Esophagus (tissue), 2 donors: ENCODE measurements around the gene YWHAH. TPM values are rescaled to one million over a fixed set of nuclear protein-coding genes. Genes with fewer than 3 reads are reported as not detected.
A peak's percentile ranks its signal among the peaks of the same experiment; 100 is the strongest.

Source experiments
- H3K27ac ChIP-seq, 2 donors: one replicate each; pipeline ENCODE4 v1.5.1; 2013; ENCODE audit warnings: low read depth in 2 of 2, mild to moderate bottlenecking in 2 of 2, inconsistent platforms in 1 of 2, low read length in 1 of 2, moderate library complexity in 1 of 2
- H3K27me3 ChIP-seq, 2 donors: one replicate each; pipeline ENCODE4 v1.6.1; 2013; ENCODE audit warnings: low read length in 2 of 2, control low read depth in 1 of 2, mild to moderate bottlenecking in 1 of 2; ENCODE audit not compliant: insufficient read depth in 2 of 2, control insufficient read depth in 1 of 2
- H3K36me3 ChIP-seq, 2 donors: one replicate each; pipeline ENCODE4 v1.6.1; 2013; ENCODE audit warnings: low read length in 1 of 2; ENCODE audit not compliant: control insufficient read depth in 2 of 2, insufficient read depth in 2 of 2
- H3K4me1 ChIP-seq, 2 donors: one replicate each; pipeline ENCODE4 v1.6.1; 2013; ENCODE audit warnings: low read length in 1 of 2; ENCODE audit not compliant: control insufficient read depth in 2 of 2, insufficient read depth in 2 of 2
- H3K4me3 ChIP-seq, 2 donors: one replicate each; pipeline ENCODE4 v1.5.1; 2013; ENCODE audit warnings: low read length in 2 of 2, mild to moderate bottlenecking in 2 of 2, low read depth in 1 of 2, moderate library complexity in 1 of 2
- H3K9me3 ChIP-seq, 2 donors: one replicate each; pipeline ENCODE4 v1.6.1; 2013; ENCODE audit warnings: mild to moderate bottlenecking in 2 of 2, low read depth in 1 of 2, low read length in 1 of 2, moderate library complexity in 1 of 2; ENCODE audit not compliant: control insufficient read depth in 2 of 2, insufficient read depth in 1 of 2
- WGBS, 2 donors: extraction: QIAGEN DNeasy Blood & Tissue Kit; methylation state at CpG; one replicate each; pipeline ENCODE4 v1.1.7; 2013; 5-methylcytosine and 5-hydroxymethylcytosine counted together
- polyA plus RNA-seq, 2 donors: library from polyadenylated mRNA; stranded (reverse); fragments of 200-250 nt; gene quantifications; one replicate each; pipeline ENCODE4 v1.2.3, GENCODE V29; 2013
- donor health status: healthy with polysubstance abuse.
- donor health status: Bipolar disorder and iron deficiency.

YWHAH gene
- polyA plus RNA-seq, 2 donors: 47.7 to 53.4 TPM

GRCh38 chr22:31954535-31955523, 10.5 kb downstream of the YWHAH start:
- no peaks in the 10 kb centered on the region for H3K9me3 ChIP-seq
- H3K27me3 ChIP-seq: no peaks in the 10 kb centered on the region
- 73% methylated on average over 11 of the region's 11 CpGs for WGBS, 2 donors
- no peak overlapping the region for H3K4me3 ChIP-seq
- peaks cover 4% of the 10 kb centered on the region in 2 donors for H3K4me1 ChIP-seq
- H3K27ac ChIP-seq: peak overlapping the region in 1 of 2 donors; percentile 39
- peaks cover 5 to 6% of the 10 kb centered on the region in 2 donors for H3K36me3 ChIP-seq

DNA sequence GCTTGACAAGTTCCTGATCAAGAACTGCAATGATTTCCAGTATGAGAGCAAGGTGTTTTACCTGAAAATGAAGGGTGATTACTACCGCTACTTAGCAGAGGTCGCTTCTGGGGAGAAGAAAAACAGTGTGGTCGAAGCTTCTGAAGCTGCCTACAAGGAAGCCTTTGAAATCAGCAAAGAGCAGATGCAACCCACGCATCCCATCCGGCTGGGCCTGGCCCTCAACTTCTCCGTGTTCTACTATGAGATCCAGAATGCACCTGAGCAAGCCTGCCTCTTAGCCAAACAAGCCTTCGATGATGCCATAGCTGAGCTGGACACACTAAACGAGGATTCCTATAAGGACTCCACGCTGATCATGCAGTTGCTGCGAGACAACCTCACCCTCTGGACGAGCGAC, 12.0 kb downstream of the YWHAH start:
- Histone ChIP-seq H3K27ac (no peak overlapping the region), H3K36me3 (peaks cover 5 to 6% of the 10 kb centered on the region in 2 donors), H3K9me3 (no peaks in the 10 kb centered on the region), H3K27me3 (no peaks in the 10 kb centered on the region), H3K4me1 (peaks cover 4% of the 10 kb centered on the region in 2 donors), H3K4me3 (no peak overlapping the region)
- WGBS, 2 donors: 93 to 94% methylated on average over 12 of the region's 12 CpGs

GRCh38 chr22:31957970-31958594, 13.7 kb downstream of the YWHAH start:
- 88 to 89% methylated on average over 9 of the region's 9 CpGs for WGBS, 2 donors
- no peak overlapping the region for H3K4me3 ChIP-seq
- H3K4me1 ChIP-seq: no peaks in the 10 kb centered on the region
- no peak overlapping the region for H3K27ac ChIP-seq
- H3K36me3 ChIP-seq: peaks cover 5 to 6% of the 10 kb centered on the region in 2 donors
- no peaks in the 10 kb centered on the region for H3K9me3 ChIP-seq
- H3K27me3 ChIP-seq: no peaks in the 10 kb centered on the region

DNA sequence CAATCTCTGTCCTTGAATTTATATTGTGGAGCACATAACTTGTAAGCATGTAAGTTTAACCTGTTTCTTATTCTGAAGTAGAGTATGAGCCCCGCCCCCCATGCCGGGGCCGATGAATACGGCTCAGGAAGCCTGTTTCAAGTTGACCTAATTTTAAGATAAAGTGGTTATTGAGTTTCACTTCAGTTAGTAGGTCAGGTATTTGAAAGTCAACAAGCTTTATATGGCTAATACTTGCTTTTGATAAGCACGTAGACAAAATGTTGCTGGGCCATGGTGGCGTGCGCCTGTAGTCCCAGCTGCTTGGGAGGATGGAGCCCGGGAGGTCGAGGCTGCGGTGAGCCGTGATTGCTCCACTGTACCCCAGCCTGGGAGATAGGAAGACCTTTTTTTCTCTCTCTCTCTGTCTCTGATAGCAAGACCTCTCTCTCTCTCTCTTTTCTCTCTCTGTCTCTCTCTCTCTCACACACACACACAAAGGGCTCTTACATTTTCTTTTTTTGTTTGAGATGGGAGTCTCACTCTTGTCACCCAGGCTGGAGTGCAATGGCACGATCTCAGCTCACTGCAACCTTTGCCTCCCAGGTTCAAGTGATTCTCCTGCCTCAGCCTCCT, 14.4 kb downstream of the YWHAH start:
- Histone ChIP-seq H3K4me1 (no peaks in the 10 kb centered on the region), H3K4me3 (no peak overlapping the region), H3K9me3 (no peaks in the 10 kb centered on the region), H3K27ac (no peak overlapping the region), H3K27me3 (no peaks in the 10 kb centered on the region), H3K36me3 (peaks cover 5 to 6% of the 10 kb centered on the region in 2 donors)
- WGBS, 2 donors: 85 to 92% methylated on average over 12 of the region's 12 CpGs

DNA sequence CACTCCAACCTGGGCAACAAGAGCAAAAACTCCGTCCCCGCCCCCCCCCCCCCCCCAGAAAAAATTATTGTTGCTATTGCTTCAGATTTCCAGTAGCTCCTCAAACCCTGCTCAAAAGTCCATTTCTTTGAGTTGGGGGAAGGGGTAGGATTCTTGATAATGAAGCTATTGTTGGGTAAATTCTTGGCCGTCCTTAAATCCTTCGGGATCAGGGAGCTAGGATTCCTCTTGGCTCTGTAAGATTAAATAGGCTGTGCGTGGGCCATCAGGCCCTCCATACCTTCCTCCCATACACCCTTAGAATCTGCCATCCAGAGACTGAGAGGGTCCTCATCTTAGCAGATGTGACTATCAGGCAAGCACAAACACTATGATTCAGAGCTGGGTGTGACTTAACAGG, 16.4 kb downstream of the YWHAH start:
- H3K27ac ChIP-seq: no peak overlapping the region
- H3K36me3 ChIP-seq: peaks cover 5 to 6% of the 10 kb centered on the region in 2 donors
- H3K4me3 ChIP-seq: no peak overlapping the region
- no peaks in the 10 kb centered on the region for H3K9me3 ChIP-seq
- WGBS, 2 donors: 55 to 66% methylated on average over 5 of the region's 5 CpGs
- no peaks in the 10 kb centered on the region for H3K27me3 ChIP-seq
- no peaks in the 10 kb centered on the region for H3K4me1 ChIP-seq

DNA sequence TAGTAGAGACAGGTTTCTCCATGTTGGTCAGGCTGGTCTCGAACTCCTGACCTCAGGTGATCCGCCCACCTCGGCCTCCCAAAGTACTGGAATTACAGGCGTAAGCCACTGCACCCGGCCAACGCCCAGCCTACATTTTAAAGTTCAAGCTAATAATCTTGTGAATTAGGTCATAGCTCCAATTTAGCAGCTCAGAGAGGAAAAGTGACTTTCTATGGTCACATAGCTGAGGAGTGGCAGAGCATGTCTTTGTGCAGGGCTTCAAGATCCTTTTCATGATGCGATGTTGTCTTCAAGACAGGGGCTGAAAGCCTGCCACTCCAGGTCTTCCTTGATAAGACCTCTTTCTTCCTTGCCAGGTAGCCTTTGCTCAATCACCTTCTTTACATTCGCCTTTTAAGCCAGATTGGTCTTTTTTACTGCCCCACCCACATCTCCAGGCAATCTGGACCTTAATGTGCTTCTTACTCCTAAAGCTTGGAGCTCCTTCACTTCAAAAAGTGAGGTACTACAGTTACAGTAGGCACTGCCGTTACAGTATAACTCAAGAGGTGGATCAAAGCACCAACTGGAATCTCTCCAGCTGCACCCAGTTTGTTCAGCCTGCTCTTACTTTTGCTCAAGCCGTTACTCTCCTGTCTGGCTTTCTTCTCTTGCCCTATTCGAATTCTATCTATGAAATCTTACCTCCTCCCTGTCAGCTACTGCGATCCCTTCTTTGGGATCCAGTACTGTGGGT, 18.2 kb downstream of the YWHAH start:
- no peaks in the 10 kb centered on the region for H3K36me3 ChIP-seq
- no peak overlapping the region for H3K27ac ChIP-seq
- no peaks in the 10 kb centered on the region for H3K27me3 ChIP-seq
- no peaks in the 10 kb centered on the region for H3K9me3 ChIP-seq
- 61 to 65% methylated on average over 12 of the region's 12 CpGs for WGBS, 2 donors
- no peaks in the 10 kb centered on the region for H3K4me1 ChIP-seq
- no peak overlapping the region for H3K4me3 ChIP-seq

- 92 to 94% methylated on average over 9 of the region's 9 CpGs for WGBS, 2 donors
- Histone ChIP-seq H3K27me3 (no peaks in the 10 kb centered on the region), H3K4me1 (peaks cover 0 to 7% of the 10 kb centered on the region in 2 donors), H3K36me3 (no peaks in the 10 kb centered on the region), H3K9me3 (no peaks in the 10 kb centered on the region), H3K27ac (no peak overlapping the region), H3K4me3 (no peak overlapping the region)
Measured at GRCh38 chr22:31968022-31968421, 23.7 kb downstream of the YWHAH start.

- 24 to 25% methylated on average over 19 of the region's 19 CpGs for whole genome bisulfite sequencing, 2 donors
- no peaks in the 10 kb centered on the region for H3K36me3 ChIP-seq
- H3K9me3 ChIP-seq: no peaks in the 10 kb centered on the region
- H3K4me3 ChIP-seq: peak overlapping the region; percentile 38 to 43
- no peak overlapping the region for H3K27ac ChIP-seq
- H3K27me3 ChIP-seq: no peaks in the 10 kb centered on the region
- H3K4me1 ChIP-seq: peaks cover 0 to 7% of the 10 kb centered on the region in 2 donors
Measured at GRCh38 chr22:31969789-31970489, 25.6 kb downstream of the YWHAH start.
